GM21737 (cell line): Measurements from ENCODE around the gene C11orf52.

Experiments used
- ATAC-seq: cut with Tn5 transposase; IDR thresholded peaks from one replicate; pipeline ENCODE4 v1.9.1; 2021; ENCODE audit warnings: mild to moderate bottlenecking, moderate library complexity; ENCODE audit not compliant: unreplicated experiment

C11orf52 gene

DNA sequence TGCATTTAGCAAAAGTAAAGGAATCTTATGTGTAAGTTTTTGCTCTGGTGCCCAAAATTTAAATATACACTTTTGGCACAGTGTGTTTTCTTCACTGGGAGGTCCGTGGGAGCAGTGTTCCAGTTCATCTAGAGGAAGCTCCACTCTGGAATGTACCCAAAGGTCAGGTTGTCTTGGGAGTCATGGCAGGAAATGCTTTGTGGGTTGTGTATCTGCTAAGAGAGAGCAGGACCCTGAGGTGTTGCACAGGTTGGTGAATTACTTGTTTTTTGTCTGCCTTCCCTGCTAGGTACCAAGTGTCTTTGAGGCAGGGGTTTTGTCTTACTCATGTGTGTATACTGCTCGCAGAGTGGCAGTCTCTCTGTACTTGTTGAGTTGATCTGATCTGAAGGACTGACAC is 55.7 kb downstream of the C11orf52 start:
- no peak for ATAC-seq

DNA sequence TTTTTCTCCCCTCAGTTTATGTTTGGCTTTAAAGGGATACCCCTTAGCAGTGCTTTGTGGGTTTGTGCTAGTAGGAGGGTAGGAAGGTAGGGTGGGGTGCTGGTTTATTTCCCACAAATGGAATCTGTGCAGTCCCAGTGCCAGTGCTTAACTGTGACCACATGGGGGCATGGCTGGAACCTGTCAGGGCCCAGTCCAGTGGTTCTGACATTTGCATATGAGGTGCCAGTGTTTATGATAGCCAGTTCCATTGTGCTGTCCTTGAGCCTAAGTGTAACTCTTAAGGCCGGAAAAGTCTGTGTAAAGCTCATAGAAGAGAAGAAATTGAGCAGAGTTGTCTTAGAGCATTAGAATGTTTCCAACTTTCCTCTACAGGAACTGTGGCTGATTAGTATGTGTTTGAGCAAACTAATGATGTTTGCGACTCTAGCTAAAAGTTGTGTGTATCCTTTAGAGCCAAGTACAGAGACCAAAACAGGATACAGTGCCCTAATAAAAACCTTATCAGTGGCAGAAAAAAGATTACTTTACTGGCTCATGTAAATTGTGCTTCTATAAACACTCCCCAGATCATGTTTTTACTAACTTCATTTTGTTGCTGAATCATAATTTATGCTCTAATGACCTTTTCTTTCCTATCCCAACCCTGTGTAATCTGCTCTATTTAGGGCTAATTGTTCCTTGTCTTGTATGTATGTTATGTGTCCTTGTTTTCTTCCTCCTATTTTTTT is 56.5 kb downstream of the C11orf52 start:
- ATAC-seq: no peak

DNA sequence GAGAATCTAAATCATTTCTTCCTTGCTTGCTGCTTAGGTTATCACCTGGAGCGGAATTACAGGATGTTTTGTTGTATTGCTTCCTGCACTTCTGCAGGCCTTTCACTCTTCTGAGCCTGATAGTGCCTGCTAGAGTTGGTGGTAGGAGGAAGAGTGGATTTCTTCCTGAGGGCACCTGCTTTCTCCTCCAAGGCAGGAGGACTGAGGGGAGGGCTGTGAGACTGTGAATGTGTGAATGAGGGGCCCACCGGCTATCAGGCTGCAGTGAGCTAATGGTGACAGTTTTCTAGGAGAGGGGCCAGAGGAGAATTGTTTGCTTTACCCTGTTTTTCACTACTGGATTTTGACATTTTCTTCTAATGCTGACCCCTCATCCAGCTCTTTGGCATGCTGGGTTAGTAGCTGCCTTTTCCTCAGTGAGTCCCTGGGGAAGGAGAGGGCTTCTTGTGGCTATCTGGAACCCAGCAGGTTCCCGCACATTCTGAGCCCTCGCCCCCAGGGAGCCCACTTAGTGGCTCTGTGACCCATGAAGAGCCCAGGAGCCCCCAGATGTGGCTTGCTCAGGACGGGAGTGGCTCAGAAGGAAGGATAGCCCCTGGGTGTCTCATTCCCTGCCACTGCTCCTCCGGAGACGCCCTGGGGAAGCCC is 57.5 kb downstream of the C11orf52 start:
- no peak for ATAC-seq
